ENCODE data around the gene HOXA13. TPM values are rescaled to one million over a fixed set of nuclear protein-coding genes. Genes with fewer than 3 reads are reported as not detected.

Gene HOXA13
- total and polyA plus RNA-seq, 8 donors: not detected

DNA sequence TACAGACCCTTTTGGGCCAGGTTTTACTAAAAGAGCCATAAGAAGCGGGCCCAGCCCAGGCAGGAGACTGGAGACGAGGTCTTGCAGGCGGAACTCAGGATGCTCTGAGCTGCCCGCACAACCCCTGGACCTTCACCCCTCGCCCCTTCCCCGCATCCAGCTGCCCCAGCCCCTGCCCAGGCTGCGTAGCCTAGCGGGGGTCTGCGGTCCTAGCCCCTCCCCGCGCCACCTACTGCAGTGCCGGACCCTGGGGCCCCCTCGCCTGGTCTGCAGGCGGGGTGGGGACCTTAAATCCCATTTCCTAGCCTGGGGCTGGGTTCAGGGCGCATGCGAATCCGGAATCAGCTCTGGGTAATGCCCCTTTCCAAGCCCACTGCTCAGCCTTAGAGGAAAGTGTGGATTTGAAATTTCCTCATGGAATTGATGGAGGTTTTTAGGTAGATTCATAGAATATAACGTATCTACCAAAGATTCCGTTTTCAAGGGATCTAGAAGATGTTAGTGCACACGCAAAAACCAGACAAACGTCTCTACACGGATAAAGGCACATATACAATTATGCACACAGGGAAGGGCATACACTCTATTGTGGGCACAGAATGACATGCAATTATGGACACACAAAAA, 47.0 kb downstream of the HOXA13 start:
- Histone ChIP-seq H3K27me3 (peaks cover 85 to 100% of the 10 kb centered on the region in 2 donors), H3K36me3 (no peaks in the 10 kb centered on the region), H3K4me1 (peaks cover 0 to 49% of the 10 kb centered on the region in 2 donors), H3K9me3 (no peaks in the 10 kb centered on the region), H3K4me3 (peak overlapping the region; percentile 41 to 46), H3K27ac (peak overlapping the region; percentile 71 to 87)
- TF ChIP-seq, protein P1, sequence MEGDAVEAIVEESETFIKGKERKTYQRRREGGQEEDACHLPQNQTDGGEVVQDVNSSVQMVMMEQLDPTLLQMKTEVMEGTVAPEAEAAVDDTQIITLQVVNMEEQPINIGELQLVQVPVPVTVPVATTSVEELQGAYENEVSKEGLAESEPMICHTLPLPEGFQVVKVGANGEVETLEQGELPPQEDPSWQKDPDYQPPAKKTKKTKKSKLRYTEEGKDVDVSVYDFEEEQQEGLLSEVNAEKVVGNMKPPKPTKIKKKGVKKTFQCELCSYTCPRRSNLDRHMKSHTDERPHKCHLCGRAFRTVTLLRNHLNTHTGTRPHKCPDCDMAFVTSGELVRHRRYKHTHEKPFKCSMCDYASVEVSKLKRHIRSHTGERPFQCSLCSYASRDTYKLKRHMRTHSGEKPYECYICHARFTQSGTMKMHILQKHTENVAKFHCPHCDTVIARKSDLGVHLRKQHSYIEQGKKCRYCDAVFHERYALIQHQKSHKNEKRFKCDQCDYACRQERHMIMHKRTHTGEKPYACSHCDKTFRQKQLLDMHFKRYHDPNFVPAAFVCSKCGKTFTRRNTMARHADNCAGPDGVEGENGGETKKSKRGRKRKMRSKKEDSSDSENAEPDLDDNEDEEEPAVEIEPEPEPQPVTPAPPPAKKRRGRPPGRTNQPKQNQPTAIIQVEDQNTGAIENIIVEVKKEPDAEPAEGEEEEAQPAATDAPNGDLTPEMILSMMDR (IDR thresholded peaks at IDR 0.05): no peak
- peak in 2 of 4 donors; percentile 28 to 72 for DNase-seq
- intact Hi-C loops (cut with DNase I): no loop called here
- ATAC-seq: no peak

DNA sequence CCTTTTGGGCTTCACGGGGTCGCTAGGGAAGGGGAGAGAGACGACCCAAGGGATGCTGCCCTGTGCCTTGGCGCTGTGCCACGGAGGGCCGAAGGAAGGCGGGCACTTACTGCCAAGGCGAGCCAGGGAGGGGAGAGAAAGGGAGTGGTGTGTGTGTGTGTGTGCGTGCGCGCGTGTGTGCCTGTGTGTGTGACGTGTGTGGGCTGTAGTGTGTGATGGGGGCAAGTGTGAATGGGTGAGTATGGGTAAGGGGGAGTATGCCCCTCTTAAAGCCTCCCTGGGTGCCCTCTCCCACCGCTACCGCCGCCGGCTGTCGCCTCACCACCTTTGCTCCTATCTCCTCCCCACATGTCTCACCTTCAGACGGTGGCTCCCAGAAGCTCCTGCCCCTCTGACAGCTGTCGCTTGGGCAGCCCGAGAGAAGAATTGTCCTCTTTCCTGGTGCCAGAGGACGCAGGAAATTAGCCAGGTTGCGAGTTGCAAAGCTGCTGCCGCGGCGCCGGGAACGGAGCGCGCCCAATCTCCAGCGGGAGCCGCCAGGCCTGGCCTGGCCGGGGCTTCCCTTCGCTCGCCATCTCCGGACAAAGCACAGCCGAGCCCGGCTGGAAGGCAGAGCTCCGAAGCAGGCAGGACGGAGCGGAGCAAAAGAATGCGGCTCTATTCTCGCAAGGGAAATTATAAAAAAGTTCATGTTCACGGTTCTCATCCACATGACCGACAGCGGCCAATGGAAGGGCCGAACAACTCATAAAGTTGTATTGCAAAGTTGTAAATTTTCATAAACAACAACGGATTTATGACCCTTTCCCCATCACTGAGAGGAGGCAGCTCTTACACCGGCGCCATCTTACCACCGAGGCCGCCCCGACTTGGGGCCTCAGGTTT, 47.7 kb downstream of the HOXA13 start, which contains the start of gene HOXA3:
Gene HOXA3 (minus strand): TSS at position 653 of the 885 bp plus-strand sequence. CDS start 41,943 bp downstream, outside the sequence.
- intact Hi-C loops (cut with DNase I): no loop called here
- H3K4me3 ChIP-seq: peak within 1 kb of the TSS; percentile 41 to 46
- DNase-seq (peak; percentile 38 to 81 (median 69)), ATAC-seq (peak; percentile 8)
- H3K4me1 ChIP-seq: peaks cover 0 to 57% of the 10 kb centered on the region in 2 donors
- peak within 1 kb of the TSS; percentile 71 to 87 for H3K27ac ChIP-seq
- H3K36me3 ChIP-seq: no peaks in the 10 kb centered on the region
- H3K27me3 ChIP-seq: peaks cover 85 to 100% of the 10 kb centered on the region in 2 donors
- H3K9me3 ChIP-seq: no peaks in the 10 kb centered on the region
- TF ChIP-seq, protein P1 (IDR thresholded peaks at IDR 0.05): no peak

DNA sequence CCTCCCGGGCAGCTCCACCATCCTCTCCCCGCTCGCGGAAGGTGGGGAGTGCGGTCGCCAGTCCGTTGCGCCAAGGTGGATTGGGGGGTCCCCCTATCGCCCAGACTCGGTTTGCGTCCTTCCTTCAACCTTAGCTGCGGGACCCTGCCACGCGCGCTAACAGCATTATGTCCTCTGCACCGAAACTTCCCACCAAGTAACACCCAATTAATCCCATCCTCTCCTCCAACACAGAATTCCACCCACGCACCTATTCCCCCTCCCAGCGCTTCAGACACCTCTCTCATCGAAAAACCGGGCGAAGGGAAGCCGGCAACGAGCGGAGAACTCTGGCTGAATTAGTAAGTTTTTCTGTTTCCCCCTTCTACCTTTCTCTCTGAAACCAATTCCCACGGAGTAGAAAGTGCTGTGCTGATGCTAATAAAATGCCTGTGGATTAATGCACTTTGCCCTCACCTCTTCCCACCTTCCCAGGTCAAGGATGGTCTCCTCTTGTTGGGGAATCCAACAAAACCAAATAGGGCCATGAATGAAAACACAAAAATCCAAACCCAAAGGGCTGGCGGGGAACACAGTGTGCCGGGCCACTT, 48.5 kb downstream of the HOXA13 start:
- H3K27me3 ChIP-seq: peaks cover 84 to 100% of the 10 kb centered on the region in 2 donors
- peaks cover 0 to 61% of the 10 kb centered on the region in 2 donors for H3K4me1 ChIP-seq
- peak overlapping the region; percentile 71 to 87 for H3K27ac ChIP-seq
- no peaks in the 10 kb centered on the region for H3K9me3 ChIP-seq
- TF ChIP-seq, protein P1 (IDR thresholded peaks at IDR 0.05): no peak
- peak in 2 of 4 donors; percentile 41 to 78 for DNase-seq
- peak overlapping the region; percentile 41 to 46 for H3K4me3 ChIP-seq
- no peak for ATAC-seq
- intact Hi-C loops (cut with DNase I): no loop called here
- H3K36me3 ChIP-seq: no peaks in the 10 kb centered on the region

DNA sequence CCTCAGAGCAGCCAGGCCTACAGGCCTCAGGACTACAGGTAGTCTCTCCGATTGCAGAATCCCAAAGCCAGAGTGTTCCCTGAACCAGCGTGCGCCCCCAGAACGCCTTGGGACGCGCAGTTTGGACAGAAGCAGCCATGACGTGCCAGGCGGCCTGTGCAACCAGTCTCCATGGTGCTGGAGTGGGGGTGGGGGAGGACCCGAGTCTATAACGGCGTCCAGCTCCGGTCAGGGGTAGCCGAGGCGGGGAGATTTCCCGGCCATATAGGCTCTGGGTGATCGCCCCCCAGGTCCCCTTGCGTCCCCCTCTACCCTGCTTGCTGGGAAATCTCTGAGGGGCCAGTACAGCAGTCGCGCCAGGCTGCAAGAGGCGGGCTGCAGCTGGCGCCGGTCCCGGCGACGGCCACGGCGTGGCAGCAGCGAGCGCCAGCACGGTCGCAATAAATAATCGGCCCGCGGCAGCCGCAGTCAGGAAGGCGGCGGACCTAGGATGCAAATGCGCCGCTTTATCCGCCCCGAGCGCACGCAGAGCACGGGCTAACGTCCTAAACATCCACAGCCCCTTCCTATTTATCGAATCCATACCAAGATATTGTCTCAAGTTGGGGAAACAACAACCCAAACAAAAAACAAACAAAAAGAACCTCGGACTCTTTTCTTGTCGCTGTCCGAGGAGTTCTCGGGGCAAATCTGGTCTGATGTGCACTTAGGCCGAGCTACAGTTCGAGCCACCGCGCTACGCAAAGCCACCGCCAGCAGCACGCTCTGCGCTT, 49.1 kb downstream of the HOXA13 start:
- peaks cover 0 to 56% of the 10 kb centered on the region in 2 donors for H3K4me1 ChIP-seq
- intact Hi-C loops (cut with DNase I): no loop called here
- TF ChIP-seq, protein P1 (IDR thresholded peaks at IDR 0.05): peak; percentile 76 to 87

More for the DNA sequence above, 49.1 kb downstream of the HOXA13 start:
- ATAC-seq (peak; percentile 78), DNase-seq (peak; percentile 71 to 92 (median 86))
- Histone ChIP-seq H3K27ac (peak overlapping the region; percentile 71 to 87), H3K27me3 (peaks cover 79 to 100% of the 10 kb centered on the region in 2 donors), H3K4me3 (peak overlapping the region; percentile 41 to 46), H3K36me3 (no peaks in the 10 kb centered on the region), H3K9me3 (no peaks in the 10 kb centered on the region)

All from left lung (tissue), 10 donors.